Large intestine (tissue), 3 donors: ENCODE data around the gene TBC1D24. TPM values are rescaled to one million over a fixed set of nuclear protein-coding genes. Genes with fewer than 3 reads are reported as not detected.
"Not testable (repeated sequence)": the region's sequence is repeated elsewhere in the genome, so short reads cannot be mapped to it uniquely, and the experiment has no call there.

ENCODE experiments used
- DNase-seq, 2 donors: peaks; one replicate each; pipeline versions ENCODE4 v3.0.0 to v3.0.0-alpha.2; 2013
- H3K27ac ChIP-seq: one replicate; pipeline ENCODE4 v1.5.1; 2013; ENCODE audit warnings: low read length
- H3K27me3 ChIP-seq: 2 replicates; pipeline ENCODE4 v1.6.1; 2013; ENCODE audit warnings: low read length; ENCODE audit not compliant: control insufficient read depth, insufficient read depth
- H3K36me3 ChIP-seq: 2 replicates; pipeline ENCODE4 v1.6.1; 2013; ENCODE audit warnings: low read length; ENCODE audit not compliant: control insufficient read depth, insufficient read depth
- H3K4me1 ChIP-seq: one replicate; pipeline ENCODE4 v1.6.1; 2013; ENCODE audit warnings: low read length; ENCODE audit not compliant: control insufficient read depth, insufficient read depth
- H3K4me3 ChIP-seq: one replicate; pipeline ENCODE4 v1.5.1; 2013; ENCODE audit warnings: low read length
- H3K9me3 ChIP-seq: one replicate; pipeline ENCODE4 v1.6.1; 2013; ENCODE audit warnings: mild to moderate bottlenecking, low read depth, low read length, moderate library complexity; ENCODE audit not compliant: control insufficient read depth
- WGBS: methylation state at CpG from one replicate; pipeline ENCODE4 v1.1.5; 2013; ENCODE audit warnings: low lambda C conversion rate; ENCODE audit not compliant: insufficient coverage; 5-methylcytosine and 5-hydroxymethylcytosine counted together
- polyA plus RNA-seq: library from polyadenylated mRNA; unstranded; fragments of 120-200 nt; gene quantifications from one replicate; pipeline ENCODE4 v1.2.1, GENCODE V29; 2013

TBC1D24 gene
- polyA plus RNA-seq, 1 donor = 15.1 TPM

DNA sequence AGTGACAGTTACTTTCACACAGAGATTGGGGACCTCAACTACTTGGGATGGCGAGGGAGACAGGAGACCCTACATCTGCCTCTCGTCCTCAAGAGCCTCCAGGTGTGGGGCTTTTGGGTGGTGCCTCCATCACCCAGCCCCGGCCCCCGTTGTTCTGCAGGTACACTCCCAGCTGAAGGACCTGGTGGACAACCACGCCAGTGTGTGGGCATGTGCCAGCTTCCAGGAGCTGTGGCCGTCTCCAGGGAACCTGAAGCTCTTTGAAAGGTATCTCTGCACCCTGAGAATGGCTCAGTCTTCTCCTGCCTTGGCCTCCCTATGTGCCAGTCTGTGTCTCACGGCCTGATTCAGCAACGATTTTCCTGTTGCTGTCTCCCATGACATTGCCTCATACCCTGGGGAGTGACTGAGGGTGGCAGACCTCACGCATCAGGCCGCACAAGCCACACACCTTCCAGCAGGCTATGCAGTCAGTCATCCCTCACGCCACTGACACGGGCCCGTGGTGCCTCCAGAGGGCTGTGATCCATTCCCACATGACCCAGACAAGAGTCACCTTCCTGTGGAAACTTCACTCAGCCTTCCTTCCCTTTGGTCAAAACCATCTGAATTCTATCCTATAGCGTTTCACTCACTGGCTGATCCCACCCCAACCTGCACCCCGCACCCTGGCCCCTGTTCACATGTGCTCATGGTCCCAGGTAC lies 42.0 kb upstream of the TBC1D24 start:
- no peak for DNase-seq
- H3K36me3 ChIP-seq = peaks cover 38% of the 10 kb centered on the region
- H3K27me3 ChIP-seq = no peaks in the 10 kb centered on the region
- WGBS = 90% methylated on average over 2 of the region's 15 CpGs
- H3K4me1 ChIP-seq = peaks cover 17% of the 10 kb centered on the region
- H3K27ac ChIP-seq = no peak overlapping the region
- no peak overlapping the region for H3K4me3 ChIP-seq
- no peaks in the 10 kb centered on the region for H3K9me3 ChIP-seq

DNA sequence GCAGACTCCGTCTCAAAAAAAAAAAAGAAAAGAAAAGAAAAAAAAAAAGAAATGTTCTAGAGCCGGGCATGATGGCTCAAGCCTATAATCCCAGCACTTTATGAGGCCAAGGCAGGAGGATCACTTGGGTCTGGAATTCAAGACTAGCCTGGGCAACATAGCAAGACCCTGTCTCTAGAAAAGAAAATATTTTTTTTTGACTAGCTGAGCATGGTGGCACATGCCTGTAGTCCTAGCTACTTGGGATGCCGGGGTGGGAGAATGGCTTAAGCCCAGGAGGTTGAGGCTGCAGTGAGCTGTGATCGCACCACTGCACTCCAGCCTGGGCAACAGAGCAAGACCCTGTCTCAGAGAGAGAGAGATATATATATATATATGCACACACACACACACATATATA lies 39.7 kb upstream of the TBC1D24 start:
- not testable (repeated sequence) for H3K4me1 ChIP-seq, H3K9me3 ChIP-seq, DNase-seq, H3K27me3 ChIP-seq, H3K4me3 ChIP-seq, H3K27ac ChIP-seq
- H3K36me3 ChIP-seq = peaks cover 52% of the 10 kb centered on the region
- WGBS = no CpG with 5 or more reads among the region's 4 CpGs

DNA sequence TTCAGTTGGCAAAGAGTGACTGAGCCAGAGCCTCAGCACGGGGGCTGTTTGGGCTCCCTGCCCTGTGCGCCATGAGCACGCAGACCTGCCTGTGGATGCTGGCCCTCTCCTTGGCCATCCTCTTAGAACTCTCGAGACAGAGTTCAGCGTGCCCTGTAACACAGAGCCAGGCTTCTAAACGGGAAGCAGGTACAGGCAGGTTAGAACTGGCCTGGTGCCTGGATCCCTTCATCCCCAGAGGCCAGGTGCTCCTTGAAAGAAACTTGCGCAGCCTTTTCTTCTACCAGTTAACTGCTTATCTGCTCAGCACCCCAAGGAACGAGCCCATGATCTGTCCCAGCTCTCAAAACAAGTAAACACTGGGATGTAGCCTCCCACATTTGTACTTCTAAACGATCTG lies 38.8 kb upstream of the TBC1D24 start:
- no CpG with 5 or more reads among the region's 9 CpGs for WGBS
- Histone ChIP-seq H3K9me3 (no peaks in the 10 kb centered on the region), H3K4me3 (no peak overlapping the region)

DNA sequence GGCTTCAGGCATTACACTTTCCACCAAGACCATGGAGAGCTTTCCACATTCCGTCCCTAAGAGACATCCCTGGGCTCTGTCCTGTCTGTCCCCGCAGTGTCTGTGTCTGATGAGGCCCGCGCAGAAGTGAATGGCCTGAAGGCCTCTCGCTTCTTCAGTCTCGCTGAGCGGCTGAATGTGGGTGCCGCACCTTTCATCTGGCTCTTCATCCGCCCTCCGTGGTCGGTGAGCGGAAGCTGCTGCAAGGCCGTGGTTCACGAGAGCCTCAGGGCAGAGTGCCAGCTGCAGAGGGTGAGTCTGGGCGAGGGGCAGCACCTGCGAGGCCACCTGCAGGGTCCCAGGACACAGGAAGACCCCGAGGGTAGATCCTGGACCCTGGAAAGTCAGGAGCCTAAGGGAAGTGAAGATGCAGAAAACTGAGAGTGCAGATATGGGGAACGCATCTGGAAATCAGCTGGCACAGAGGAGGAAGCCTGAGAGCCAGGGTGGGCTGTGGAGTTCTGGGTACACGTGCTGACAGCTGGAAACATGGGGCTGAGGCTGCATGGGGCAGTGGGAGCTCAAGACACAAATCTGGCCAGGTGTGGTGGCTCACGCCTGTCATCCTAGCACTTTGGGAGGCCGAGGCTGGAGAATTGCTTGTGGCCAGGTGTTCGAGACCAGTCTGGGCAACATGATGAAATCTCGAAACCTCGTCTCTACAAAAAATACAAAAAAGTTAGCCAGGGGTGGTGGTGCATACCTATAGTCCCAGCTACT lies 37.7 kb upstream of the TBC1D24 start:
- peaks cover 49% of the 10 kb centered on the region for H3K36me3 ChIP-seq
- H3K27ac ChIP-seq = no peak overlapping the region
- no peaks in the 10 kb centered on the region for H3K9me3 ChIP-seq
- H3K4me1 ChIP-seq = no peaks in the 10 kb centered on the region
- DNase-seq = no peak
- no CpG with 5 or more reads among the region's 24 CpGs for WGBS
- no peaks in the 10 kb centered on the region for H3K27me3 ChIP-seq
- no peak overlapping the region for H3K4me3 ChIP-seq

More for the DNA sequence above, 38.8 kb upstream of the TBC1D24 start:
- DNase-seq = no peak
- Histone ChIP-seq H3K27ac (no peak overlapping the region), H3K27me3 (no peaks in the 10 kb centered on the region), H3K36me3 (peaks cover 52% of the 10 kb centered on the region), H3K4me1 (no peaks in the 10 kb centered on the region)

DNA sequence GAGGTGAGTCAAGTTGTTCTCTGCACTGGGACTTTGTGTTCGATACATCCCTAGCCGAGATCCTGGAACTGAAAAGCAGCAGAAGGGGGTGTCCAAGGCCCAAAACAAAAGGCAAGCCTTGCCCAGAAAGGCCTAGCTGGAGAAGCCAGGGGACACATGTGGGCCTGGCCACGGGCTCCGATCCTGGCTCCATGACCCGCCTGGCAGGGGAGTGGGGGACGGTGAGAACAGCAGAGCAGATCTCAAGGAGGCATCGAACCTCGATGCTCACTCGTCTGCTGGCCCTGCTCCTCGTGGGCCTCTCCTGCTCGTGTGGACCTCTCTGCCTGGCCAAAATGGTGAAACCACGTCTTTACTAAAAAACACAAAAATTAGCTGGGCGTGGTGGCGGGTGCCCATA lies 36.8 kb upstream of the TBC1D24 start:
- Histone ChIP-seq H3K9me3 (no peaks in the 10 kb centered on the region), H3K4me3 (no peak overlapping the region), H3K36me3 (peaks cover 42% of the 10 kb centered on the region), H3K4me1 (no peaks in the 10 kb centered on the region), H3K27me3 (no peaks in the 10 kb centered on the region), H3K27ac (no peak overlapping the region)
- no CpG with 5 or more reads among the region's 14 CpGs for WGBS
- no peak for DNase-seq

DNA sequence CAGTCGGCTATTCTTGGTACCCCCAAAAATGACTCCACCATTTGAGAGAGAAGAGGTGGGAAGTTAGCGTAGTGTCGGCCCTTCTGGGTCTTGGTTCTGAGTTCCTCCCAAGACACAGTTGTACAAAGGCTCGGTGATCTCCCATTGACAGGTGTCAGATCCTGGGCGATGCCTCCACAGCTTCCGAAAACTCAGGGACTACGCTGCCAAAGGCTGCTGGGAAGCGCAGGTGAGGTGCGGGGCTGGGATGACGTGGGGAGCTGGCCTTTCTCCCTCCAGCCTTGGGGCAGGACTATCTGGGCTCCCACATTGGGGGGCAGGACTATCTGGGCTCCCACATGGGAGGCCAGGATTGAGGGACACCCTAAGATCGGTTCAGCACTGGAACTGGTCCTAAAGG lies 35.3 kb upstream of the TBC1D24 start:
- H3K36me3 ChIP-seq = peaks cover 39% of the 10 kb centered on the region

DNA sequence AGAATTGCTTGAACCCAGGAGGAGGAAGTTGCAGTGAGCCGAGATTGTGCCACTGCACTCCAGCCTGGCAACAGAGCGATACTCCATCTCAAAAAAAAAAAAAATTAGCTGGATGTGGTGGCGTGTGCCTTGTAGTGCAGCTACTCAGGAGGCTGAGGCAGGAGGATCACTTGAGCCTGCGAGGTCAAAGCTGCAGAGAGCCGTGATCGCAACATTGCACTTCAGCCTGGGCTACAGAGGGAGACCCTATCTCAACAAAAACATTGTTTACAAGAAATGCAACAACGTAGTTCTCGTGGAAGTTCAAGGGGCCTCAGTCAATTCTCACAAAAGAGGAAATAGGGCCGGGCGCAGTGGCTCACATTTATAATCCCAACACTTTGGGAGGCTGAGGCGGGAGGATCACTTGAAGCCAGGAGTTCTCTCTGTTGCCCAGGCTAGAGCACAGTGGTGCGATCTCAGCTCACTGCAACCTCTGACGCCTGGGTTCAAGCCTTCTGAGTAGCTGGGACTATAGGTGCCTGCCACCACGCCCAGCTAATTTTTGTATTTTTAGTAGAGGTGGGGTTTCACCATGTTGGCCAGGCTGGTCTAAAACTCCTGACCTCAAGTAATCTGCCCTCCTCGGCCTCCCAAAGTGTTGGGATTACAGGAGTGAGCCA lies 33.7 kb upstream of the TBC1D24 start:
- DNase-seq, H3K4me3 ChIP-seq, H3K27ac ChIP-seq, H3K27me3 ChIP-seq, H3K4me1 ChIP-seq, H3K9me3 ChIP-seq: not testable (repeated sequence)
- no CpG with 5 or more reads among the region's 15 CpGs for WGBS
- peaks cover 46% of the 10 kb centered on the region for H3K36me3 ChIP-seq

More for the DNA sequence above, 35.3 kb upstream of the TBC1D24 start:
- WGBS = no CpG with 5 or more reads among the region's 11 CpGs
- no peak overlapping the region for H3K4me3 ChIP-seq
- DNase-seq = no peak
- H3K27ac ChIP-seq = no peak overlapping the region
- no peaks in the 10 kb centered on the region for H3K9me3 ChIP-seq
- H3K4me1 ChIP-seq = no peaks in the 10 kb centered on the region
- H3K27me3 ChIP-seq = no peaks in the 10 kb centered on the region

DNA sequence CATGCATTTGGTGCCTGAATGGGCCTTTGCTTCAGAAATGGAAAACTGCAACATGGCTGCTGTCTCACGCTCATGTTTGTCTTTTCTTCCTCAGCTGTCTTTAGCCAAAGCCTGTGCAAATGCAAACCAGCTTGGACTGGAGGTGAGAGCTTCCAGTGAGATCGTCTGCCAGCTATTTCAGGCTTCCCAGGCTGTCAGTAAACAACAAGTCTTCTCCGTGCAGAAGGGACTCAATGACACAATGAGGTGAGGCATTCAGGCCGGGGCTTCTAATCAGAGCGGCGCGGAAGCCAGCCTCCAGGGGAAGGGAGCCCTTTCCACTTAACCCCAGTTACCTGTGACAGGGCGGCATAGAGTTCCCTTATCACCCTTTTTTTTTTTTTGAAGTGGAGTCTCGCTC lies 31.4 kb upstream of the TBC1D24 start:
- Histone ChIP-seq H3K4me1 (peaks cover 5% of the 10 kb centered on the region), H3K27ac (no peak overlapping the region), H3K27me3 (no peaks in the 10 kb centered on the region), H3K4me3 (no peak overlapping the region), H3K9me3 (no peaks in the 10 kb centered on the region), H3K36me3 (peaks cover 46% of the 10 kb centered on the region)
- no CpG with 5 or more reads among the region's 9 CpGs for WGBS
- DNase-seq = no peak

DNA sequence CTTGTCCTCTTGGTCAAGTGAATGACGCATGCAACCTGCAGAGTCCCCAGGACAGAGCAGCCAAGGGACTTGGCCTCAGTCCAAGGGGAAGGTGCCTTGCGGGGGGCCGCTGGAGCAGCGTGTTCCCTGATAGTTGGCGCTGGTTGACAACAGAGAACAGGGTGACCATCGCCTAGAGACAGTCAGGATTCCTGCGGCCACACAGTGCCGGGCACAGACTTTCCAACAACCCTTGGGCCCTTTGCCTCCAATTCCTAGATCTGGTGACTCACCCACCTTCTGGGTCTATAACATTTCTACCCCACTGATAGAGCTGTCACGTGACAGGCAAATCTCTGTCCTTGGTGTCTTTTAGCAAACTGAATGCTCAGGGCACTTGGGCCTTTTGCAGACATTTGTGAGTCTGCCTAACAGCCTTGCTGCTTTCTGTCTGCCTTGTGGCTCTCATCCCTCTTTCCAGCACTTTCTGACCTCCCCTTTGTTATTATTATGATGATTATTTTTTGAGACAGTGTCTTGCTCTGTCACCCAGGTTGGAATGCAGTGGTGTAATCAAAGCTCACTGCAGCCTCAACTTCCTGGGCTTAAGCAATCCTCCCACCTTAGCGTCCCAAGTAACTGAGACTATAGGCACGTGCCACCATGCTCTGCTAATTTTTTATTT lies 26.9 kb upstream of the TBC1D24 start:
- Histone ChIP-seq H3K27ac (no peak overlapping the region), H3K9me3 (no peaks in the 10 kb centered on the region), H3K4me1 (peaks cover 5% of the 10 kb centered on the region), H3K4me3 (no peak overlapping the region), H3K36me3 (peaks cover 62% of the 10 kb centered on the region), H3K27me3 (no peaks in the 10 kb centered on the region)
- WGBS = 83% methylated on average over 2 of the region's 11 CpGs
- no peak for DNase-seq

DNA sequence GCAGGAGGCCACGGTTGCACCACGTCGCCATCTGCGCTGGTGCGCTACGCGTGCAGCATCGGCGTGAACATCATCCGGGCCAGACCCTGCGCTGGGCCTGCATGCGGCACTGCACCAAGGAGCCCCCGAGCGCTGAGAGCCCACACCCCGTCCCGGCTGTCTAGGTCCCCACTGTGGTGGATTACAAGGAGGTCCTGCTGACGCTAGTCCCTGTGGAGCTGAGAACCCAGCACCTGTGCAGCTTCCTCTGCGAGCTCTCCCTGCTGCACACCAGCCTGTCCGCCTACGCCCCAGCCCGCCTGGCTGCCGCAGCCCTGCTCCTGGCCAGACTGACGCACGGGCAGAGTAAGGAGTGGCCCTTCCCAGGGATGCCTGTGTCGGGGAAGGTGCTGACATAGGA lies 25.8 kb upstream of the TBC1D24 start:
- Histone ChIP-seq H3K9me3 (no peaks in the 10 kb centered on the region), H3K27ac (no peak overlapping the region), H3K4me3 (no peak overlapping the region), H3K36me3 (peaks cover 68% of the 10 kb centered on the region), H3K27me3 (no peaks in the 10 kb centered on the region), H3K4me1 (peaks cover 5% of the 10 kb centered on the region)
- no peak for DNase-seq
- WGBS = no CpG with 5 or more reads among the region's 25 CpGs
